ENCODE data around the gene SLC6A11. TPM values are rescaled to one million over a fixed set of nuclear protein-coding genes. Genes with fewer than 3 reads are reported as not detected.

The SLC6A11 gene
- total RNA-seq, 1 donor from 2014 or later = not detected

DNA sequence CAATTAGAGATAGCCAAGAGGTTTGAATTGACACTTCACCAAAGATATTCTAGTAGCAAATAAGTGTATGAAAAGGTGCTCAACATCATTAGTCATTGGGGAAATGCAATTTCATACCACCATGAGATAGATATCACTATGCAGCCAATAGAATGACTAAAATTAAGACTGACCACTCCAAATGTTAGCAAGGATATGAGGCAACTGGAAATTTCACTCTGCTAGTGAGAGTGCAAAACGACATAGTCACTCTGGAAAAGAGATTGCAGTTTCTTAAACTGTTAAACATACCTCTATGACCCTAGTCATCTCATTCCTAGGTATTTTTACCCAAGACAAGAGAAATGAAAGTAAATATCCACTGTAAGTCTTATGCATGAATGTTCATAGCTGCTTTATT, 27.6 kb upstream of the SLC6A11 start:
- no peak for DNase-seq (ENCODE audit: low read depth)

DNA sequence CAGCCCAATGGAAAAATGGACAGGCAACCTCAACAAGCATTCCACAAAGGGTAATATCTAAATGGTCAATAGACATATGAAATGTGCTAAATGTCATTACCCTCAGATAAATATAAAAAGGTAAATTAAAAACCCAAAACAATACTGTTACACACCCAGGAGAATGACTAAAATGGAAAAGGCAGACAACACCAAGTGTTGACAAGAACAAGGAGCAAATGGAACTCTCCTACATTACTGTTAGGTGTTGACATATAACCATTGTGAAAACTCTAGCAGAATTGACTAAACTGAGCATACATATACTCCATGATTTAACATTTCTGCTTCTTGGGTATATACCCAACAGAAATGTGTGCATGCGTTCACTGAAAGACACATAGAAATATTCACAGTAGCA, 25.3 kb upstream of the SLC6A11 start:
- DNase-seq (ENCODE audit: low read depth) = no peak

DNA sequence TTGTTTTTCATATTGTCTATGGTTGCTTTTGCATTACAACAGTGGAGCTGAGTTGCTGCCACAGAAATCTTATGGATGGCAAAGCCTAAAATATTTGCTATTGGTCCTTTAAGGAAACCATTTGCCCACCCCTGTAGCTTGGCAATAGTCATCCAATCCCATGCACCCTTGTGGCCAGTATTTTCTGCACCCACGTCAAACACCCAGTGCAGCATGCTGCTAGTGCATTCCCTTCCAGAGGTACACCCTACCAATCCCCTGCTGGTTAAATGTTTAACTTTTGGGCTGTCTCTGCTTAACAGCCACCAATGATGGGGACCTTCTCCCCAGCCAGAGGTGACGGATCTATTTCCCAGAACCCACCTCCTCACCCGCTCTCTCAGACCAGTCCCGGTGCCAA, 23.8 kb upstream of the SLC6A11 start:
- DNase-seq (ENCODE audit: low read depth) = no peak

DNA sequence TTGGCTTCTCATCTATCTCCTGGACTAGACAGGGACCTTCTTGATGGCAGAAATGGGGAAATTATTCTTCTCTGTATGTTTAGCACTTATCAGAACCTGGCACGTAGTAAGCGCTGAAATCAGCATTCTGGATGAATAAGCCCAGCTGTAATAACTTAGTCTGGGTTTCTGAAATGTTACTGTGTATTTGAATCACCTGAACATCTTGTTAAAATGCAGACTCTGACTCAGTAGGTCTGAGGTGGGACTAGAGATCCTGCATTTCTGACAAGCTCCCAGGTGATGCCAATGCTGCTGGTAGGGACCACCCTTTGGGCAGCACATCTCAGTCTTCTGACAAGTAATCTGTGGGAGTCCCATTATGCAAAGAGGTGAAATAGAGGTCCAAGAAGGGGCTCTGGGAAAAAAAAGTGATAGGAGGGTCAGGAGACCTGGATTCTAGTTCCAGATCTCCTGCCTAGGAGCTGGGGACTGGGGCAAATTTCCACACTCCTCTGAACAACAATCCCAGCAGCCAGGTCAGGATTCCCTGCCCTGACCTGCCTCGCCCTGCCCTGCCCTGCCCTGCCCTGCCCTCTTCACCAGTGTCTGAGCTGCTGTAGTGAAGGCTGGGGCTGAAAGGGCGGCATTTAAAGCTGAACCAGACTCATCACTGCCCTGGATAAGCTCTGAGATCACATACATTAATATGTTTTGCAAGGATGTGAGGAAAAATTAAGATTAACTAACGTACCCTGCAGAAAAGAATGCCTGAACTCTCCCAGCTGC, 17.2 kb upstream of the SLC6A11 start:
- no peak for DNase-seq (ENCODE audit: low read depth)

DNA sequence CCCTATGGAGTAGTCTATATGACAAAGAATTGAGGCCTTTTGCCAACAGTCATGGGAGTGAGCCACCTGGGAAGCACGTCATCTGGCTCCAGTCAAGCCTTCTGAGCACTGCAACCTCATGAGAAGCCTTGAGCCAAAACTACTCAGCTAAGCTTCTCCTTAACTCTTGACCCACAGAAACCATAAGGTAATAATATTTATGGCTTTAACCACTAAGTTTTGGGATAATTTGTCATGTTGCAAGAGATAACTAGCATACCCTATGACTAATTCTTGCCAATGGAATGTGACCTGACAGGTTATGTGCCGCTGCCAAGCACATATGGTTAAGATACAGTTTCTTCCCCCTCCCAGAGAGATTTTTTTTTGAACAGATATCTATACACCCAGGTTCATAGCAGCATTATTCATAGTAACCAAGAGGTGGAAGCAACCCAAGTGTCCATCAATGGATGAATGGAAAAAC, 11.8 kb upstream of the SLC6A11 start:
- no peak for DNase-seq (ENCODE audit: low read depth)

DNA sequence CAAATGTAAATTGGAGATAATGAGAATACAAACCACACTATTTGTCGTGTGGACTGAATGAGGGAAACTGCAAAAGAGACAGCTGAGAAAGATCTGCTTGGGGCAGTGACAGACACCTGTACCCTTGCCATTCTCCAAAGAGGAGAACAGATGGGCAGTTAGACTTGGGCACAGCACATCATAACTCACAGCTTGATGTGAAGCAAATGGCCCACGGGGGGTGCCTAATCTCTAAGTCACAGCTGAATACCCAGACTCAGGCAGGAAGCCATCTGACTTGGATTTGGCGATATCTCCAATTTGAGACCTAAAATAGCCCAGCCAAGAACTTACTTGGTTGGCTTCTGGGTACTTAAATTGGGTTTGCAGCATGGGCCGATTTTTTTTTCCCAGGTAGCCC, 10.0 kb upstream of the SLC6A11 start:
- no peak for DNase-seq (ENCODE audit: low read depth)

DNA sequence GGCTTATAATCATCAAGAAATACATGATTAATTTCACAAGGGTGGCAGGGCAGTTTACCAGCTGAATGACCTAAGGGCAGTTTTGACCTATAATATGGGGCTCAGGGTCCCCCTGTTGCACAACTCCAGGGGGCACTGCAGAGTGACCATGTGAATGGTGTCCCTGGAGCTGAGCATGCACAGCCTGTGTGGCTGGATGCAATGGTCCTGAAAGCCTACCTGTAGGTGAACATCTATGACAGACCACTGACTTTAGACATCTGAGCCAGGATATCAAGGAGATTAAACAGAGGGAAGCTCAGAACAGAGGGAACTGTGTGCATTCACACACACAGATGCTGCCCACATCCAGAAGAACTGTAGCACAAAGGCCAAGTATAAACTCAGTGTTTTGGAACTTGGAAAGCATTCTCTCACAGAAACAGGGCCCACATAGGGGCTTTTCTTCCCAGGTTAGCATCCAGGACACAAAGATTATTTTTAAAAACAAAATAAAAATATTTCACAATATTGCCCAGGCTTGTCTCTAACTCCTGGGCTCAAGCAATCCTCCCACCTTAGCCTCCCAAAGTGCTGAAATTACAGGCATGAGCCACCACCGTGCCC, 7.8 kb upstream of the SLC6A11 start:
- DNase-seq (ENCODE audit: low read depth) = no peak

DNA sequence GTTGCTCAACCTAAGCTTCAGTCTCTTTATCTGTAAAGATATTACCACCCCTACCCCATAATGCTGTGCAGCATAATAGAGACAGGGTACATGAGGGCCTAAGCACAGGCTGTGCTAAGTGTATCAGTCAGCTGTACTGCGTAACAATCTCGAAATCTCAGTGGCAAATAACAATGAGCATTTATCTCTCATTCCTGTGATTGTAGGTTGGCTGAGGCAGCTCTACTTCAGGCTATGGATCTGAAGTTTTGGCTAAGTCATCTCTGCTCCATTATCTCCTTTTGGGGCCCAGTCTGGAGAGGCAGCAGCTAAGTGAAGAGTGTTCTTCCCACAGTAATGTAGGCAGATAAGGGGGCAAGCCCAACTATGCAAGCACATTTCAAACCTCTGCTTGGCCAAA, 7.1 kb upstream of the SLC6A11 start:
- DNase-seq (ENCODE audit: low read depth) = no peak

DNA sequence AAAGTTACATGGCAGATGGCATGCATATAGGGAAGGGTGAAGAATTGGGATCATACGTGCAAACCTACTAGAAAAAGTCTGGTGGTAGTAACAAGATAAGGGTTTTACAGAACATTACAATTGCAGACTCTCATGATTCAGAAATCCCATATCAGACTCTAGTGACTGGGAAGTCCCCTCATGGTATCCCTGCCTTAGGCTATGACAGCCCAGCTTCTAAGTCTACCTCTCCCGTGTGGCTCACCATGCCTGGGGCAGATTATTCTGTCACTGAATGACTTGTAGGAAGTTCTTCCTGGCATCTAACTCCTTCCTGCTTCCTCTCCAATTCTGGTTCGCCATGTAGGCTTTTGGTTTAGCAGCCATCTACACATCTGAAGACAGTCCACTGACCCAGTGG, 5.7 kb upstream of the SLC6A11 start:
- DNase-seq (ENCODE audit: low read depth) = no peak

DNA sequence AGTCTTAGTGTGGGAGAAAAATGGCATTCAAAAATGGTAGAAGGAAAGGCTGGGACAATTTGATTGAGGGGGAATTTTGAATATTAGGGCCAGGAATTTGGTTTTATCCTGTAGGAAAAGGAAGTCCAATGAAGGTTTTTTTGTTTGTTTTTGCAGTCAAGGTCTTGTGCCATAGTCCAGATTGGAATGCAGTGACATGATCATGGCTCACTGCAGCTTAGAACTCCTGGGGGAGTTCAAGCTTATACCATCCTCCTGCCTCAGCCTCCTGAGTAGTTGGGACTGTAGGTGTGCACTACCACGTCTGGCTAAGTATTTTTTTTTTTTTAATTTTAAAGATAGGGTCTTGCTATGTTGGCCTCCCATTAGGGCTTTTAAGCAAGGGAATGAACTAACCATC, 2.6 kb upstream of the SLC6A11 start:
- no peak for DNase-seq (ENCODE audit: low read depth)

DNA sequence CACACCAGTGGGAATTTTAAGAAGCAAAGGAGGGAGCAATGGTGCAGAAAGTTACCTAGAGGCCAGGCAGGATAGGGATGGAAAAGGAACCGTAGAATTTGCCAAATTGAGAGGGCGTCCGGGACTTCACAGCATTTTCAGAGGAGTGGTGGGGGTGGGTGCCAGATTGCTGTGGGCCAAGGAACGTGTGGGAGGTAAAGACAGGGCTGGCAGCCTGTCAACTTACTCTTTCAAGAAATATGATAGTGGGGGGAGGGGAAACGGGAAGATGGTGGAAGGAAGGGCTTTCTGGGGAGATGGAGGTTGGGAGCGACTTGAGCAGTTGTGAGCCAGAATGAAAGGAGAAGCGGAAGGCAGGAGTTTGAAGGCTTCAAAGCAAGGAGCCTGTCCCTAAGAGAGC, 1.4 kb upstream of the SLC6A11 start:
- no peak for DNase-seq (ENCODE audit: low read depth)

DNA sequence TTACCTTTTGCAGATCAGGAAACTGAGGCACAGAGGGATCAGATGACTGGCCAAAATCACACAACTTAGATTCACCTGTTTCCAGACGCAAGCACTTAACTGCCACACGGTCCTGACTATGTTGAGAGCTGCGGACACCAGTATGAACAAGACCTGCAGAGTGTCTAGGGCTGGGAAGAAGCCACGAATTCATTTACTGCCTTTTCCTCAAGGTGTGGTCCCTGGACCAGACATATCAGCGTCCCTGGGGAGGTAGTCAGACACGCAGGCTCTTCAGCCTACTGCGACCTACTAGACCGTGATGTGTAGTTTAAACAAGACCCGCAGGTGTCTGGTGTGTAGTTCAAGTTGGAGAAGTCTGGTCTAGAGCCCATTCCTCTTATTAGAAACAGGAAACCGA, 541 bp upstream of the SLC6A11 start:
- no peak for DNase-seq (ENCODE audit: low read depth)

DNA sequence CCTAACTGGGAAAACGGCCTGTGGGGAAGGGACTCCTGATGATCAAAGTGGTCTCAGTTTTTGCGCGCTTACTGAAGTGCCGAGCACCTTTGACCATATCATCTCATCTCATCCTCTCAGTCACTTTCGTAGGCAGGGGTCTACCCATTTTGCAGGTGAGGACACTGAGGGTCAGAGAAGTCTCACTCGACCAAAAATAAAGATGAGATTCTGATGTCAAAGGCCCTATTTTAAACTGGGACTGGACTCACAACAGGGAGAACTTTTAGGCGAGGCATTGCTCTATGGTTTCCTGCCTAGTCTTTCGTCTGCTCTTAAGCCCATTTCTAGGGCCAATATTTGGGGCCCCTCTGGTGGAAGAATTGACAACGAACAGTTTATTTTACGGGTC, 830 bp downstream of the SLC6A11 start:
- no peak for DNase-seq (ENCODE audit: low read depth)

DNA sequence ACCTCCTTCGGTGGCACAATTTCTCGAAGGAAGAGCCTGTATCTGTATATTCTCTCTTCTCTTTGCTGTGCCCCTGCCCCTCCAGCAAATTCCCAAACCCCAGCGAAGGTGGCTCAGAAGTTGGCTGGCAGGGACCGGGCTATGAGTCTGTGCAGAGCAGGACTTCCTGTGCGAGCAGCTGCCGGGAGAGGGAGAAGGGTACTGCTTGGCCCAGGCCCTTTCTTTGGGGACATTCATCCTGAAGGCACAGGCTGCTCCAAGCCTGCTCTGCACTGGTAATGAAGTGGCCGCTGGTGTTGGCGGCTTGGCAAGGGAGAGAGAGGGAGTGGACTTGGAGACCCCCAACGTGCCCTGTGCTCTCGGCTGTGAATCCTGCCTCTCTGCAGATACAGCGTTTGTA, 1.5 kb downstream of the SLC6A11 start:
- DNase-seq (ENCODE audit: low read depth) = no peak

DNA sequence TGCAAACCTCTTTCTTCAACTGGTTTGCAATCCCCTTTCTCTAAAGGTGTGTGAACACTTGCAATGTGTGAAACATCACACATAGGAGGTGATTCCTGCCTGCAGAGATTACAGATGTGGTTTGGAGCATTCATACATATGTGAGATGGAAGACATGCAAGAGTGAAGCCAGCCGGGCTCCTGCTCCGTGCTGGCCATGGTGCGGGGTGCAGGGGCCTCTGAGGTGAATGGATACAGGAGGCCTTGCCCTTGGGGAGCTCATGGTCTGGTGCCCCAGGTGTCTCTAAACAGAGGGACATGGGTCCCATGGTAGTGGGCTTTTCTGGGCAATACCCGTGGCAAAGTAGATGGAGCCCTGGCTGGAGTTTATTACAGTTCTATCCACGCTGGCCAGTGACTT, 6.0 kb downstream of the SLC6A11 start:
- no peak for DNase-seq (ENCODE audit: low read depth)

DNA sequence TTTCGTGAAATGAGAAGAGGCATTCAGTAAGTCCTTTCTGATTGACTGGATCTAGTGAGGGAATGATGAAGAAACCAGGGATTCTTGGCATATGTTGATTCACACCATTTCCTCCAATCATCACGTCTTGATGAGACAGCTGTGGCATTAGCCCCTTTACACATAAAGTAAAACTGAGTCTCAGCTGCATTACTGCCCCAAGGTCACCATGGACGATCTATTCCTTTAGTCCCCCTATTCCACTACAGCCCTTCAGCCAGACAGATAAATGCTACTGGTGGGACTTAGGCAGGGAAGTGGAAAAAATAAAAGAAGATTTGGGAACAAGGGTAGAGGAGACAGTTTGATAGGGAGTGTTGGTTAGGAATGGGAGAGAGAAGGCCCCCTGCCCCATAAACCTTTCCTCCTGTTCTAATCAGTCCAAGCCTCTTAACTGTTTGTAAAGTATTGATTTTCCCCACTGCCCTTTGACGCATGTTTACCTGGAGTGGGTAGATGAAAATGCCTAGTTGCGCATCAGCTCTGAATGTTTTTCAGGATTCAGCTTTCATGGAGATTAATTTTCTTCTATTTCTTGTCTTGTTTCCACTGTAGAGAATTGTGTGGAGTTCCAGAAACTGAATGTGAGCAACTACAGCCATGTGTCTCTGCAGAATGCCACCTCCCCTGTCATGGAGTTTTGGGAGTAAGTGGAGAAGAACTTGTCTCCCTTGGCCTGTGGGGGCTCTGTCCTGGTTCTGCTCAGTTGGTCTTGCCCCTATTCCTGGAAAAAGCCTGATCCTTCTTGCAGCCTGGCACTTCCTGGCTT, 6.9 kb downstream of the SLC6A11 start:
- DNase-seq (ENCODE audit: low read depth) = no peak

DNA sequence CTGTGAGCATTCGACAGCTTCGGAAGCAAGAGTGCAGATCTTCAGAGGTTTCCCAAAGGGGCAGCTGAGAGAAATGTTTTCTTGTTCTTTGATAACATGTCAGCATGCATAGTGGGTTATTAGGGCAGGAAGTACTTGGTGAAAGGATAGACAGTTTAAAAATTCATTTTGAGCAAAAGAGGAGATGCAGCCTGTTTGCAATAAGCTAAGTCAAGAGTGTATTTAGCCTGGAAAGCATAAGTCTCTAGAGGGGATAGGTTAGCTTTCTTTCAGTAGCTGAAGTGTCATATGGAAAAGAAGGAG, 7.4 kb downstream of the SLC6A11 start:
- no peak for DNase-seq (ENCODE audit: low read depth)

DNA sequence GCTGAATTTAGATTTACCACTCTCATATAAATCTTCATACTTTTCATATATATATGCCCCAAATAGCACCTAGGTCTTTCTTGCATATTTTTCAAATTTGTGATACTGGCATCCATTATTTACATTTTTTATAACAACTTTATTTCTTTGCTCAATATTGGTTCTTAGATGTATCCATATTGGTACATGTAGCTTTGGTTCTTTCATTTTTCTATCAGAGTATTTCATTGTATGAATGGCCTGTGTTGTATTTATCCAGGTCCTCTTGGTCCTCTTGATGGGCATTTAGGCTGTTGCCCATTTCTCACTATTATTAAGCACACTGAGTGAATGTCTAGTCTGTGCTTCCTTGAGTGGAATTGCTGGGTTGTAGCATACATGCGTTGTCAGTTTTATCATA, 8.4 kb downstream of the SLC6A11 start:
- DNase-seq (ENCODE audit: low read depth) = no peak

DNA sequence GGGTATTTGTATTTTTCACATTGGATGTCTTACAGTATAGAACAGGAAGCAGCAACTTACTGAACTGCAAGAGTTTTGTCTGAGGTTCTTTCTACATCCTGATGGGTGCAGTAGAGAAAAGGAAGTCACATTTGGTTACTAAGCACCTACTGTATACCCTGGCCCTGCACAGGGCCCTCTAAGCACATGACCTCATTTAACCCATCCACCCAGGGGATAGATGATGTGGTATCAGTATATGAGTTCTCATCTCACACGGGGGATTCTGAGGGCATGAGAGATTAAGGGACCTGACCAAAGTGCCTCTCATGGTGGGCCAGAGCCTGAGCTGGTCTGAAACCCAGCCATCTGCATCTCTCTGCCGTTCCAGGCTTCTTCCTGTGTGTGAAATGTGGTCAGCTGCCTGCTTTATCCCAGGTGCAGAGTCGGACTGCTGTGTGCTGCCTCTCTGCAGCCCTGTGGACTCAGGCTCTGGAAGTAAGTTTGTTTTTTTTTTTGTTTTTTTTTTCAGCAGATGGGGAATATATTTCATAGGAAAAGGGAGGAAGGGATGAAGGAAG, 17.9 kb downstream of the SLC6A11 start:
- DNase-seq (ENCODE audit: low read depth) = no peak

DNA sequence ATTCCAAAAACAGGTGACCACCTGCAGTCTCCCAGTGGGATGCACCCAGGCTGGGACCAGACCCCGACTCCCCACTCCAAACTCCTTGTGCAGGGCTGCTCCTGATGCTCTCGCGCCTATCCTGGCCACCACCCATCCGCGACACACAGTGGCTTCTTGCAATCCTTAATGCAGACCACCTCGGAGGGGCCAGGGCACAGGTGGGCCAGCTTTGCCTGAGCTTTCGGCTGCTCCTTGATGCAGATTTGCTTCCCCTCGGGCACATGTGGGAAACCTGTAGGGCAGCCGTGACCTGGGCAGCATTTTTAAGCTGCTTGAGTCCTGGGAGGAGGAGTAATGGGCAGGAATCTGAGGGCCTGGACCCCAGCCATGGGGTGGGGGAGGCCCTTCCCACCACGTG, 18.9 kb downstream of the SLC6A11 start:
- no peak for DNase-seq (ENCODE audit: low read depth)

DNA sequence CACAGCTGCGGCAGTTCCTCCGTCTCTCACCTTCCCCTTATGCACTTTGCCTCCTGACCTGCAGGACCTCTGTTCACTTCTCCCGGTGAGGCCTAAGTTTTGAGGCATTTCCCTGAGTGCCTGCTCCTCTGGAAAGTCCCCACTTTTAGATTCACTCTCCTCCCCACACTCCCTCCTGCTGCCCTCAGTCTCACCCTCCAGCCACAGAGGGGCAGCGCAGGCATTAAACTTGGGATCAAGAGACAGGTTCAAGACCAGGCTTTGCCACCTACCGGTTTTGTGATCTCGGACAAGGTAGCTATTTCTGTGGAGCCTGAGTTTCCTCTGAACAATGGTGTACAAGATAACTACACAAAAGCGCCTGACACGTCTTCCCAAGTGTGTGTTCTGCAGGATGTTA, 19.4 kb downstream of the SLC6A11 start:
- DNase-seq (ENCODE audit: low read depth) = no peak

DNA sequence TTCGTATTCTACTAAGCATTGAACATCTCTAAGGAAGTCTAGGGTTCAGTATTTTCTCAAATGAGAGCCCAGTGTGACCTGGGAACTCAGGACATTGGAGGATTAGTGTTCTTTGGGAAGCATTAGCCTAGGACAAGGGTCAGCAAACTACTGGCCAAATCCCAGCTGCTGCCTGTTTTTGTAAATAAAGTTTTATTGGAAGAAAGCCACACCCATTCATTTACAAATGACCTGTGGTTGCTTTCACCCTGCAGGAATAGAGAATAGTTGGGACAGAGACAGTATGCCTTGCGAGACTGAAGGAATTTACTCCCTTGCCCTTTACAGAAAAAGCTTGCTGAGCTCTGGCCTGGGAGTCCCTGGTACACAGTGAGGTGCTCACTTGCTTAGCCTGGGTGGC, 20.6 kb downstream of the SLC6A11 start:
- no peak for DNase-seq (ENCODE audit: low read depth)

Measured in myocyte (in vitro differentiated cells).